GM12873 (cell line): ENCODE results near the gene ARID2.
A peak's percentile ranks its signal among the peaks of the same experiment; 100 is the strongest.

Experiments
- TF ChIP-seq, protein P1 (sequence below): IDR thresholded peaks from 2 replicates; pipeline ENCODE4 v1.5.1; 2012; ENCODE audit warnings: low read depth, mild to moderate bottlenecking, moderate library complexity, low read length, control low read depth; ENCODE audit not compliant: insufficient read depth; ENCODE audit errors: missing control alignments

Gene ARID2

DNA sequence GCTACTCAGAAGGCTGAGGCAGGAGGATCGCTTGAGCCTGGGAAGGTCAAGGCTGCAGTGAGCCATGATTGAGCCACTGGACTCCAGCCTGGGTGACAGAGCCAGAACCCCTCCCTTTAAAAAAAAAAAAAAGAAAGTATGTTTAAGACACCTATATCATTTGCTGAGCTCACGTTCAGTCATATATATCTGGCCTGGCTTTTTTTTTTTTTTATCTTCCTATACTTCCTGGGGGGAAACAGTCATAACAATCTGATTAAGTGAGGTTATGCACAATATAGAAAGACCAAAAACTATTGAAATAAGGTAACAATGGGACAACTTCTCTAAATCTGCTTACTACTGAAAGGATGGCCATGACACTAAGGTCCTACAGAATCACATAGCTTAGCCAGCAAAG lies 9.4 kb upstream of the ARID2 start:
- TF ChIP-seq, protein P1, sequence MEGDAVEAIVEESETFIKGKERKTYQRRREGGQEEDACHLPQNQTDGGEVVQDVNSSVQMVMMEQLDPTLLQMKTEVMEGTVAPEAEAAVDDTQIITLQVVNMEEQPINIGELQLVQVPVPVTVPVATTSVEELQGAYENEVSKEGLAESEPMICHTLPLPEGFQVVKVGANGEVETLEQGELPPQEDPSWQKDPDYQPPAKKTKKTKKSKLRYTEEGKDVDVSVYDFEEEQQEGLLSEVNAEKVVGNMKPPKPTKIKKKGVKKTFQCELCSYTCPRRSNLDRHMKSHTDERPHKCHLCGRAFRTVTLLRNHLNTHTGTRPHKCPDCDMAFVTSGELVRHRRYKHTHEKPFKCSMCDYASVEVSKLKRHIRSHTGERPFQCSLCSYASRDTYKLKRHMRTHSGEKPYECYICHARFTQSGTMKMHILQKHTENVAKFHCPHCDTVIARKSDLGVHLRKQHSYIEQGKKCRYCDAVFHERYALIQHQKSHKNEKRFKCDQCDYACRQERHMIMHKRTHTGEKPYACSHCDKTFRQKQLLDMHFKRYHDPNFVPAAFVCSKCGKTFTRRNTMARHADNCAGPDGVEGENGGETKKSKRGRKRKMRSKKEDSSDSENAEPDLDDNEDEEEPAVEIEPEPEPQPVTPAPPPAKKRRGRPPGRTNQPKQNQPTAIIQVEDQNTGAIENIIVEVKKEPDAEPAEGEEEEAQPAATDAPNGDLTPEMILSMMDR, result no peak

DNA sequence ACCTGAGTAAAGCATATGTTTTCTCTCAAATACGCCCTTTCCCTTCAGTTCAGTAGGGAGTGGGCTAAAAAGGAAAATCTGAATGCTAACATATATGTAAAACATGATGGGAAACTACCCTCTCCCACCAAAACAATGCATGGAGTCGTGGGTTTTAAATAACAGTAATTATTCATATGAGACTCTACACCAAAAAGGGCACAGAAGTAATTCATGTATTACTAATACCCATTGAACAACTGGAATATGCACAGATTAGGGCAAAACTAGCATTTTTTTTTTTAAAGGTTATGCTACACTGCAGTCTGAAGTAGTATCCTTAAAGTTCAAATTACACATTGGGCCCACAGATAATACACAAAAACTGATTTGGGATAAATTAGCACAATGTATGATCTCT lies 8.1 kb upstream of the ARID2 start:
- TF ChIP-seq, protein P1, result no peak

DNA sequence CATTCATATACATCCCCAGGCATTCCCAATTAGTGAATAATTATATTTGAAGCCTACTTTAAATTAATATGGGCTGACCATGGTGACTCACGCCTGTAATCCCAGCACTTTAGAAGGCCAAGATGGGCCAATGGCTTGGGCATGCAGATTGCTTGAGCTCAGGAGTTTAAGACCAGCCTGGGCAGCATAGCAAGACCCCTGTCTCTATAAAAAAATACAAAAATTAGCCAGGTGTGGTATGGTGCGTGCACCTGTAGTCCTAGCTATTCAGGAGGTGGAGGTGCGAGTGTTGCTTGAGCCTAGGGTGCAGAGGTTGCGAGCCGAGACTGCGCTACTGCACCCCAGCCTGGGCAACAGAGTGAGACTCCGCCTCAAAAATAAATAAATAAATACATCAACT lies 7.6 kb upstream of the ARID2 start:
- TF ChIP-seq, protein P1, result no peak

DNA sequence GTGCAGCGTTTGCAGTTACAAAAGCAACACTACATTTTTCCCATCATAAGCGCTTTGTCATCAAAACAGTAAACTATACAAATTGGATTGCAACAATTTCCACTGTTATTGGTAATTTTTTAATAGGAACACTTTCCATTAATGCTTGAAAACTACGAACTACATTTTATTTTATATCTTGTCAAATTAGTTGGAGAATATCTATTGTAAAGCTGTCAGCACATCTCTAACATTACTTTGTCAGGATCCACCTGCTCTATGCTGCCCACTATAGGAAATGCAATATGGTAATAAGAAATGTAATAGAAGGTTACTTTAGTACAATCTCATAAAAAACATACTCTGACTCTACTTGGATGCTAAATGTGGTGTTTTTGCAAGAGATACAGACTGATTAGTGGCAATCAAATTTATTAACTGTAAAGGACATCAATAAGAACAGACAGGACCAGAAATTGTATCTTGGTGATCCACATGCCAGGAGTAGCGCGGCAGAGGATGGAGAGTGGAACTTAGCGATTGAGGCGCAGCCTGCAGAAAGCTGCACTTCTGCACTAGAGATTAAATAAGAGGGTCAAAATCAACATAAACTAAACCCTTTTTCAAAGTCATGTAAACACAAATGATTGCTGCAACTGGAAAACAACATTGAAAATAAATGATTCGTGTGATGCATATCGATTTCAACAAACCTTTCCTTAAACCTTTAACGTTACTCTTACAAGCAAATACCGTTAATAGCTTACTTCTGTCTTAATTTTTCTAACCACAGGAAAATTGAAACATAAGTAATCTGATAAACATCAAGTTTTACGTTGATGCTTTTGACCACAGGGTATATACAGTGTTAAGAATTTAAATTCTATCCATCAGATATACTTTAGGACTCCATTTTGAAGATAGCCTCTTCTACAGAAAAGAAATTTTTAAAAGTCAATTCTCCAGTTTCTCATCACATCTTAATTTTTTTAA lies 3.6 kb upstream of the ARID2 start:
- TF ChIP-seq, protein P1, result peak; percentile 69

DNA sequence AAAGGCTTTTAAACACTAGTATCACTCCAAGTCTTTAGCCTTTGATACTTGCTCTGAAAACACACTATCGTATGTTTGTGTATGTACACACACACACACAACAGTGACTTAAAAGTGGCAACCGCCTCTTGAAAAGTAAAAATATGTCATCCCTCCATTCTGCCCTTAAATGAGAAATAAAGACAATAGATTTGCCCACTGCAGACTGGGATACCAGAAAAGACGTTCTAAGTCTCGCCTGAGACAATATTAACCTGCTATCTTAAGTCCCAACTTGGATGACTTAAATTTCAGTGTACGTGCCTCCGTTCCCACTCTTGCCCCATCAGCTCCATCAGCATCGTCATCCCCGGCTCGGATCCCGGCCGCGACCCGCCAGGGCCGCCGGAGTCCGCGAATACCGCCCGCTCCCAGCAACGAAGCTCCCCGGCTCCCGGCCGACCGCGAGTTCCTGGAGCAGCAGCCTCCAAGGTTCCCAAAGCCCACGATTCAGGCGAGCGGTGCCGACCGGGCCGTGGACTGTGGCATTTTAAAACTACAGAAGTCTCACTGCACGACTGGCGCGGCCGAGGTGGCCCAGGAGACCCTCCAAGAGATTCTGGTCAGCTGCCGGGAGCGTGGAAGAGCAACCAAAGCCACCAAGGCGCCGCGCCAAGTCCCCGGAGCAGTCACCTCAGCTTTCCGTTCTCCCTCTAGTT lies 2.8 kb upstream of the ARID2 start:
- TF ChIP-seq, protein P1, result no peak

DNA sequence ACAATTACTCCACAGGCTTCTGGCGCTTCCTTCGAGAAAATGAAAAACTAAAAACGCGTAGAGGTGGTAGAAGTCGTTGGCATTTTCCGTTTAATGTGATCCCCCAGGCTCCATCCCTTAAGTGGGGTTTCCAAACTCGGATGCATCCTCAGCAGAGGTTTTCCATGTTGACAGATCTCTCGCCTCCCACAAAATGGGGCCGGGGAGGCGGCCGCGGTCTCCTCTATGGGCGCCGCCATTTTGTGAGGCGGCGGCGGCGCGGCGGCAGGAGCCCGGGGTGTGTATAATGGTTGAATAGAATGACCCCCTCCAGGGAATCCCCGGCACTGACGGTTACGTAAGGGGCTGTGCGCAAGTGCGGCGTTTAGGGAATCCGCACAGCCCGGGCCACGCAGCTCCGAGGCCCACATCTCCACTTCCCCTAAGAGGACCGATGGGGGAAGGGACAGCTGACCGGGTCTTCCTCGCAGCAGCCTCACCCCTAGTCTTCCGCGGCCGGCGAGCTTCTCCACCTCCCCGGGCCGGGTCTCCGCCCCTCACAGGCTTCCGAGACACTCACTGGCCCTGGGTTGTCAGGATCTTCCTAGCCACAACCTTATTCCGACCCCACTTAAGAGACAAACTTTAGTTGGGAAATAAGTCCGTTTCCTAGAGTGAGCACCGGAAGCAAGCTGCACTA lies 2.1 kb upstream of the ARID2 start:
- TF ChIP-seq, protein P1, result no peak
